Measurements from ENCODE around the gene CDCA4. TPM values are rescaled to one million over a fixed set of nuclear protein-coding genes. Genes with fewer than 3 reads are reported as not detected.

Gene CDCA4
- total and polyA plus RNA-seq, 2 donors from 2014 or later, result 4.1 to 6.3 TPM

DNA sequence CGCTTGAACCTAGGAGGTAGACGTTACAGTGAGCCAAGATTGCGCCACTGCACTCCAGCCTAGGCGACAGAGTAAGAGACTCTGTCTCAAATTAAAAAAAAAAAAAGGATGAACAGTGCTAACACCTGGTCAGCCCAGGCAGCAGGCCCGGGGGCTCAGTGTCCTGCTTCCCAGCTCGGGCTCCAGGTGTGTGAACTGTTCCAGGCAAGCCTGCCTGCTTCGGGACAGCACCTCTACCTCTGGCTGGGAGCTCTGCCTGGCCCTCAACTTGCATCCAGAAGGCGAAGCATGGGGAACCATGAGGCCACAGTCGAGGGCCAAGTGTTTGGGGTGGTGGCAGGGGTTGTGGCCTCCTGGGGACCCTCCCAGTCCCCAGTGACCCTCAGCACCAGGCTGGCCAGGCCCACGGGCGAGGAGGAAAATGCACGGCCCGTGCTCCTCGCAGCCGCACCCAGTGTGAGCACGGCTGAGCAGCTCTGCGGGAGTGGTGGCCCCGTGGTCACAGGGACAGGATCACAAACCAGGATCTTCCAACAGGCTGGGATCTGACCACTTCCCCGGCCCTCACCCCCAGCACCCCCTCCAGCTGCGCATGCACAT is 15.5 kb downstream of the CDCA4 start:
- Histone ChIP-seq H3K9ac (ENCODE audit: low read length in 3 of 3) (no peak overlapping the region), H3K36me3 (ENCODE audit: control insufficient read depth in 2 of 3, insufficient read depth in 3 of 3, low read length in 3 of 3) (no peaks in the 10 kb centered on the region), H3K27me3 (ENCODE audit: control insufficient read depth, insufficient read depth, low read length) (no peaks in the 10 kb centered on the region), H3K4me1 (ENCODE audit: control insufficient read depth in 2 of 3, insufficient read depth in 2 of 3, low read depth in 1 of 3, low read length in 3 of 3) (no peaks in the 10 kb centered on the region), H3K9me3 (ENCODE audit: control insufficient read depth in 2 of 3, insufficient read depth in 1 of 3, low read length in 3 of 3) (no peaks in the 10 kb centered on the region), H3K27ac (ENCODE audit: low read depth in 2 of 2, low read length in 2 of 2) (no peak overlapping the region), H3K4me3 (ENCODE audit: low read length in 3 of 3) (no peak overlapping the region)
- intact Hi-C loops (cut with DNase I), result no loop called here
- DNase-seq (no peak), FAIRE-seq (no peak)
- no peak for TF ChIP-seq CTCF (IDR thresholded peaks at IDR 0.05; ENCODE audit: borderline replicate concordance, extremely low read depth, insufficient read depth)

DNA sequence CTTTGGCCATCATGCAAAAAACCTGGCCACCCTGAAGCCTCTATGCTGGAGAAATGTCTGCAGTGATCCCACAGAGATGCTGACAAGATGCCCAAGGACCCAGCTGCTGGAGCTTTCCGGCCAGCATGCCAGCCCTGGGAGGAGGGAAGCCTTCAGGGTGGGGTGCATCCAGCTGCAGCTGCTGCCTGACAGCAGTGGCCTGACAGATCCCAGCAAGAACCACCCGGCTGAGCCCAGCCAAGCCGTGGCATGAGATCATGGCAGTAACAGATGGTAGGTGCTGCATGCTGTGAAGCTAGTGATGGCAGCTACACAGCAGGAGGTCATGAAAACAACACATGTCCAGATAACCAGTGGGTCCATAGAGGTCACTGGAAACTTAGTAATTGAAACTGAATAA is 21.5 kb downstream of the CDCA4 start:
- intact Hi-C loops (cut with DNase I), result no loop called here
- H3K27ac ChIP-seq (ENCODE audit: low read depth in 2 of 2, low read length in 2 of 2), result no peak overlapping the region
- H3K27me3 ChIP-seq (ENCODE audit: control insufficient read depth, insufficient read depth, low read length), result no peaks in the 10 kb centered on the region
- H3K9ac ChIP-seq (ENCODE audit: low read length in 3 of 3), result no peak overlapping the region
- FAIRE-seq (no peak), DNase-seq (peak in 1 of 5 donors; percentile 39)
- H3K36me3 ChIP-seq (ENCODE audit: control insufficient read depth in 2 of 3, insufficient read depth in 3 of 3, low read length in 3 of 3), result peaks cover 0 to 5% (median 0%) of the 10 kb centered on the region in 3 donors
- H3K4me1 ChIP-seq (ENCODE audit: control insufficient read depth in 2 of 3, insufficient read depth in 2 of 3, low read depth in 1 of 3, low read length in 3 of 3), result no peaks in the 10 kb centered on the region
- TF ChIP-seq CTCF (IDR thresholded peaks at IDR 0.05; ENCODE audit: borderline replicate concordance, extremely low read depth, insufficient read depth), result no peak
- no peak overlapping the region for H3K4me3 ChIP-seq (ENCODE audit: low read length in 3 of 3)
- no peaks in the 10 kb centered on the region for H3K9me3 ChIP-seq (ENCODE audit: control insufficient read depth in 2 of 3, insufficient read depth in 1 of 3, low read length in 3 of 3)

GRCh38 chr14:104998801-104999200 is 22.1 kb downstream of the CDCA4 start:
- no peak overlapping the region for H3K9ac ChIP-seq (ENCODE audit: low read length in 3 of 3)
- no peak overlapping the region for H3K27ac ChIP-seq (ENCODE audit: low read depth in 2 of 2, low read length in 2 of 2)
- intact Hi-C loops (cut with DNase I), result no loop called here
- no peak for TF ChIP-seq CTCF (IDR thresholded peaks at IDR 0.05; ENCODE audit: borderline replicate concordance, extremely low read depth, insufficient read depth)
- peak in 1 of 5 donors; percentile 49 for DNase-seq
- H3K4me3 ChIP-seq (ENCODE audit: low read length in 3 of 3), result no peak overlapping the region
- no peaks in the 10 kb centered on the region for H3K4me1 ChIP-seq (ENCODE audit: control insufficient read depth in 2 of 3, insufficient read depth in 2 of 3, low read depth in 1 of 3, low read length in 3 of 3)
- peaks cover 0 to 5% (median 0%) of the 10 kb centered on the region in 3 donors for H3K36me3 ChIP-seq (ENCODE audit: control insufficient read depth in 2 of 3, insufficient read depth in 3 of 3, low read length in 3 of 3)
- H3K9me3 ChIP-seq (ENCODE audit: control insufficient read depth in 2 of 3, insufficient read depth in 1 of 3, low read length in 3 of 3), result no peaks in the 10 kb centered on the region
- H3K27me3 ChIP-seq (ENCODE audit: control insufficient read depth, insufficient read depth, low read length), result no peaks in the 10 kb centered on the region
- FAIRE-seq, result no peak

DNA sequence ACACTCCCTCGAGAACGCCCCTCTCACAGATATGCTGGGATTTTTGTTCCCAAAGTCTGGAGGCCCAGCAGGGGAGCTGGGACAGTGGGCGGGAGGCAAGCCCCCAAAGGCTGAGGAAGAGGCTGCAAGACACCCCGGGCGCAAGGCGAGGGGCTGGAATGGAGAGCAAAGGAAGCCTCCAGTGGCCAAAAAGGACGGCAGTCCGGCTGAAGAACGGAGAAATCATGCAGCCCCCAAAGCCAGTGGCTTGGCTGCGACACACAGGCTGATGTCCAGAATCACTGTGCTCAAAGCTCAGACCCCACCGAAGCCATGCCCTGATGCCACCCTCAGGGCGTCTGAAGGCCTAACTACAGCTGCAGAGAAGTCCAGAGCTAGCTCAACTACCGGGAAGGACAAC is 24.4 kb downstream of the CDCA4 start:
- Histone ChIP-seq H3K4me3 (ENCODE audit: low read length in 3 of 3) (no peak overlapping the region), H3K36me3 (ENCODE audit: control insufficient read depth in 2 of 3, insufficient read depth in 3 of 3, low read length in 3 of 3) (peaks cover 0 to 13% (median 2%) of the 10 kb centered on the region in 3 donors), H3K27ac (ENCODE audit: low read depth in 2 of 2, low read length in 2 of 2) (no peak overlapping the region), H3K4me1 (ENCODE audit: control insufficient read depth in 2 of 3, insufficient read depth in 2 of 3, low read depth in 1 of 3, low read length in 3 of 3) (no peaks in the 10 kb centered on the region), H3K27me3 (ENCODE audit: control insufficient read depth, insufficient read depth, low read length) (no peaks in the 10 kb centered on the region), H3K9me3 (ENCODE audit: control insufficient read depth in 2 of 3, insufficient read depth in 1 of 3, low read length in 3 of 3) (no peaks in the 10 kb centered on the region), H3K9ac (ENCODE audit: low read length in 3 of 3) (no peak overlapping the region)
- DNase-seq (peak in 1 of 5 donors; percentile 45), FAIRE-seq (no peak)
- intact Hi-C loops (cut with DNase I), result no loop called here
- no peak for TF ChIP-seq CTCF (IDR thresholded peaks at IDR 0.05; ENCODE audit: borderline replicate concordance, extremely low read depth, insufficient read depth)

All from kidney (tissue), 14 donors.